Mammary epithelial cell (primary cell): ENCODE results near the gene CIBAR2.

Experiments
- CTCF ChIP-seq, 2 donors: IDR thresholded peaks in 1 of 2; conservative IDR thresholded peaks in 1 of 2; 2 replicates each; pipeline ENCODE4 v1.5.1; 2011 to 2012; ENCODE audit warnings: inconsistent platforms in 2 of 2, low read length in 2 of 2, mild to moderate bottlenecking in 2 of 2, control low read depth in 1 of 2, low read depth in 1 of 2; ENCODE audit not compliant: insufficient read depth in 1 of 2; ENCODE audit errors: extremely low read depth in 1 of 2
- EZH2 ChIP-seq: IDR thresholded peaks from 2 replicates; pipeline ENCODE4 v1.6.1; 2012; ENCODE audit warnings: low read length, inconsistent platforms, borderline replicate concordance

- TF ChIP-seq EZH2 (no peak), CTCF (conservative IDR thresholded peaks at IDR 0.05 in 1 of 2, IDR thresholded peaks at IDR 0.05 in 1 of 2; ENCODE audit: extremely low read depth in 1 of 2, insufficient read depth in 1 of 2, low read depth in 1 of 2, low read length in 2 of 2) (no peak)
These were observed 25.2 kb upstream of the CIBAR2 start for GRCh38 chr16:85137323-85138072.
